ENCODE results near the gene KDM4F. TPM values are rescaled to one million over a fixed set of nuclear protein-coding genes. Genes with fewer than 3 reads are reported as not detected.
"Not testable (repeated sequence)": the region's sequence is repeated elsewhere in the genome, so short reads cannot be mapped to it uniquely, and the experiment has no call there.

Gene KDM4F
- polyA plus RNA-seq = not detected

- H3K27ac Mint-ChIP-seq = peak within 1 kb of the TSS in 1 of 3 donors; percentile 66
- H3K4me1 Mint-ChIP-seq, H3K4me3 Mint-ChIP-seq, H3K36me3 Mint-ChIP-seq, H3K9me3 Mint-ChIP-seq: not testable (repeated sequence)
- peaks cover 18% of the 10 kb centered on the region for H3K27me3 Mint-ChIP-seq
Observed at GRCh38 chr11:95049122-95049521, at the start of gene KDM4F. KDM4F (plus strand) TSS chr11:95049422.

GRCh38 chr11:95003716-95004115 is 45.5 kb upstream of the KDM4F start:
- H3K9me3 Mint-ChIP-seq = no peaks in the 10 kb centered on the region
- H3K36me3 Mint-ChIP-seq = no peaks in the 10 kb centered on the region
- peaks cover 8% of the 10 kb centered on the region for H3K27me3 Mint-ChIP-seq
- H3K4me1 Mint-ChIP-seq = no peaks in the 10 kb centered on the region
- no peak overlapping the region for H3K4me3 Mint-ChIP-seq
- no peak overlapping the region for H3K27ac Mint-ChIP-seq

- H3K9me3 Mint-ChIP-seq = no peaks in the 10 kb centered on the region
- H3K27me3 Mint-ChIP-seq = peaks cover 10% of the 10 kb centered on the region
- no peaks in the 10 kb centered on the region for H3K4me1 Mint-ChIP-seq
- no peak overlapping the region for H3K4me3 Mint-ChIP-seq
- no peaks in the 10 kb centered on the region for H3K36me3 Mint-ChIP-seq
- H3K27ac Mint-ChIP-seq = no peak overlapping the region
Observed at GRCh38 chr11:95005642-95006041, 43.6 kb upstream of the KDM4F start.

- Mint-ChIP-seq H3K9me3 (no peaks in the 10 kb centered on the region), H3K4me1 (no peaks in the 10 kb centered on the region), H3K4me3 (no peak overlapping the region), H3K36me3 (no peaks in the 10 kb centered on the region), H3K27me3 (peaks cover 12% of the 10 kb centered on the region), H3K27ac (no peak overlapping the region)
Observed at GRCh38 chr11:95011376-95011775, 37.8 kb upstream of the KDM4F start.

- Mint-ChIP-seq H3K36me3 (no peaks in the 10 kb centered on the region), H3K27ac (no peak overlapping the region)
Observed at GRCh38 chr11:95014184-95014821, 34.9 kb upstream of the KDM4F start.

GRCh38 chr11:95016139-95016538 is 33.1 kb upstream of the KDM4F start:
- Mint-ChIP-seq H3K9me3 (no peaks in the 10 kb centered on the region), H3K27ac (no peak overlapping the region), H3K36me3 (no peaks in the 10 kb centered on the region), H3K4me1 (no peaks in the 10 kb centered on the region), H3K4me3 (no peak overlapping the region), H3K27me3 (peaks cover 4% of the 10 kb centered on the region)

More at GRCh38 chr11:95014184-95014821, 34.9 kb upstream of the KDM4F start:
- Mint-ChIP-seq H3K9me3 (no peaks in the 10 kb centered on the region), H3K4me3 (no peak overlapping the region), H3K4me1 (no peaks in the 10 kb centered on the region), H3K27me3 (peaks cover 6% of the 10 kb centered on the region)

GRCh38 chr11:95021468-95021867 is 27.8 kb upstream of the KDM4F start:
- H3K36me3 Mint-ChIP-seq, H3K4me3 Mint-ChIP-seq, H3K27ac Mint-ChIP-seq, H3K4me1 Mint-ChIP-seq, H3K9me3 Mint-ChIP-seq, H3K27me3 Mint-ChIP-seq: not testable (repeated sequence)

- H3K4me3 Mint-ChIP-seq = no peak within 1 kb of the TSS
- no peak within 1 kb of the TSS for H3K27ac Mint-ChIP-seq
- H3K27me3 Mint-ChIP-seq = no peaks in the 10 kb centered on the region
- H3K4me1 Mint-ChIP-seq = no peaks in the 10 kb centered on the region
- H3K9me3 Mint-ChIP-seq = no peaks in the 10 kb centered on the region
- H3K36me3 Mint-ChIP-seq = no peaks in the 10 kb centered on the region
Observed at GRCh38 chr11:95024958-95025357, 24.3 kb upstream of the KDM4F start, which contains the start of gene KDM4E. KDM4E (plus strand) TSS chr11:95025258; CDS start chr11:95025558, 300 bp downstream.

GRCh38 chr11:95025594-95025993 is 23.6 kb upstream of the KDM4F start:
- not testable (repeated sequence) for H3K36me3 Mint-ChIP-seq, H3K9me3 Mint-ChIP-seq, H3K27me3 Mint-ChIP-seq

GRCh38 chr11:95028357-95028756 is 20.9 kb upstream of the KDM4F start:
- no peak overlapping the region for H3K4me3 Mint-ChIP-seq
- H3K27ac Mint-ChIP-seq = no peak overlapping the region
- no peaks in the 10 kb centered on the region for H3K36me3 Mint-ChIP-seq
- H3K4me1 Mint-ChIP-seq = no peaks in the 10 kb centered on the region
- no peaks in the 10 kb centered on the region for H3K9me3 Mint-ChIP-seq
- H3K27me3 Mint-ChIP-seq = peaks cover 1% of the 10 kb centered on the region

More at GRCh38 chr11:95025594-95025993, 23.6 kb upstream of the KDM4F start:
- H3K4me1 Mint-ChIP-seq, H3K4me3 Mint-ChIP-seq, H3K27ac Mint-ChIP-seq: not testable (repeated sequence)

GRCh38 chr11:95033051-95033450 is 16.2 kb upstream of the KDM4F start:
- H3K9me3 Mint-ChIP-seq = peaks cover 0 to under 1% (median under 1%) of the 10 kb centered on the region in 3 donors
- H3K27me3 Mint-ChIP-seq = peaks cover 3% of the 10 kb centered on the region
- no peaks in the 10 kb centered on the region for H3K4me1 Mint-ChIP-seq
- H3K27ac Mint-ChIP-seq = no peak overlapping the region
- no peak overlapping the region for H3K4me3 Mint-ChIP-seq
- no peaks in the 10 kb centered on the region for H3K36me3 Mint-ChIP-seq

GRCh38 chr11:95035316-95035715 is 13.9 kb upstream of the KDM4F start:
- no peak overlapping the region for H3K27ac Mint-ChIP-seq
- H3K9me3 Mint-ChIP-seq = peaks cover 0 to 3% (median 3%) of the 10 kb centered on the region in 3 donors
- H3K27me3 Mint-ChIP-seq = peaks cover 6% of the 10 kb centered on the region
- no peak overlapping the region for H3K4me3 Mint-ChIP-seq
- H3K36me3 Mint-ChIP-seq = no peaks in the 10 kb centered on the region
- no peaks in the 10 kb centered on the region for H3K4me1 Mint-ChIP-seq

GRCh38 chr11:95037356-95038035 is 11.7 kb upstream of the KDM4F start:
- H3K36me3 Mint-ChIP-seq, H3K27ac Mint-ChIP-seq, H3K9me3 Mint-ChIP-seq, H3K4me1 Mint-ChIP-seq, H3K4me3 Mint-ChIP-seq, H3K27me3 Mint-ChIP-seq: not testable (repeated sequence)

- H3K27me3 Mint-ChIP-seq = peaks cover 9% of the 10 kb centered on the region
- H3K36me3 Mint-ChIP-seq = no peaks in the 10 kb centered on the region
- H3K4me1 Mint-ChIP-seq = no peaks in the 10 kb centered on the region
- H3K9me3 Mint-ChIP-seq = peaks cover 0 to 3% (median 3%) of the 10 kb centered on the region in 3 donors
- no peak overlapping the region for H3K27ac Mint-ChIP-seq
- no peak overlapping the region for H3K4me3 Mint-ChIP-seq
Observed at GRCh38 chr11:95042239-95042638, 7.0 kb upstream of the KDM4F start.

- no peak overlapping the region for H3K27ac Mint-ChIP-seq
- peaks cover 0 to 3% (median 3%) of the 10 kb centered on the region in 3 donors for H3K9me3 Mint-ChIP-seq
- peaks cover 9% of the 10 kb centered on the region for H3K27me3 Mint-ChIP-seq
- H3K4me3 Mint-ChIP-seq = no peak overlapping the region
- H3K36me3 Mint-ChIP-seq = no peaks in the 10 kb centered on the region
- no peaks in the 10 kb centered on the region for H3K4me1 Mint-ChIP-seq
Observed at GRCh38 chr11:95042906-95043305, 6.3 kb upstream of the KDM4F start.

- H3K4me3 Mint-ChIP-seq = no peak overlapping the region
- no peak overlapping the region for H3K27ac Mint-ChIP-seq
- H3K27me3 Mint-ChIP-seq = peaks cover 8% of the 10 kb centered on the region
- H3K4me1 Mint-ChIP-seq = no peaks in the 10 kb centered on the region
- H3K36me3 Mint-ChIP-seq = no peaks in the 10 kb centered on the region
- no peaks in the 10 kb centered on the region for H3K9me3 Mint-ChIP-seq
Observed at GRCh38 chr11:95044010-95044409, 5.2 kb upstream of the KDM4F start.

Measured in IgD-negative memory B cell (primary cell).